GM12891 (cell line): Measurements from ENCODE around the gene MAD2L1BP.

Experiments
- DNase-seq: peaks from one replicate; pipeline ENCODE4 v3.0.0; 2011; ENCODE audit warnings: low spot score; ENCODE audit not compliant: insufficient read length
- FAIRE-seq: peaks from 2 replicates; lab custom pipeline; 2011; peaks lifted over from hg19 to GRCh38; lab: Jason Lieb, UNC
- PAX5 ChIP-seq: IDR thresholded peaks from 2 replicates; pipeline ENCODE4 v1.6.1; 2011; ENCODE audit warnings: low read length, moderate library complexity, mild to moderate bottlenecking; ENCODE audit not compliant: insufficient read depth, severe bottlenecking
- POLR2A ChIP-seq: IDR thresholded peaks from 2 replicates; pipeline ENCODE4 v1.6.1; 2011; ENCODE audit warnings: low read depth, low read length, control low read depth
- POLR2AphosphoS5 ChIP-seq: IDR thresholded peaks from 2 replicates; pipeline ENCODE4 v1.6.1; 2011; ENCODE audit warnings: low read depth, low read length, control low read depth
- POU2F2 ChIP-seq: IDR thresholded peaks from 2 replicates; pipeline ENCODE4 v1.6.1; 2011; ENCODE audit warnings: low read depth, mild to moderate bottlenecking, control low read depth, low read length, moderate library complexity
- SPI1 ChIP-seq: IDR thresholded peaks from 2 replicates; pipeline ENCODE4 v1.6.1; 2011; ENCODE audit warnings: low read depth, low read length, control low read depth
- TAF1 ChIP-seq: IDR thresholded peaks from 2 replicates; pipeline ENCODE4 v1.6.1; 2011; ENCODE audit warnings: low read depth, low read length, control low read depth

Gene MAD2L1BP

DNA sequence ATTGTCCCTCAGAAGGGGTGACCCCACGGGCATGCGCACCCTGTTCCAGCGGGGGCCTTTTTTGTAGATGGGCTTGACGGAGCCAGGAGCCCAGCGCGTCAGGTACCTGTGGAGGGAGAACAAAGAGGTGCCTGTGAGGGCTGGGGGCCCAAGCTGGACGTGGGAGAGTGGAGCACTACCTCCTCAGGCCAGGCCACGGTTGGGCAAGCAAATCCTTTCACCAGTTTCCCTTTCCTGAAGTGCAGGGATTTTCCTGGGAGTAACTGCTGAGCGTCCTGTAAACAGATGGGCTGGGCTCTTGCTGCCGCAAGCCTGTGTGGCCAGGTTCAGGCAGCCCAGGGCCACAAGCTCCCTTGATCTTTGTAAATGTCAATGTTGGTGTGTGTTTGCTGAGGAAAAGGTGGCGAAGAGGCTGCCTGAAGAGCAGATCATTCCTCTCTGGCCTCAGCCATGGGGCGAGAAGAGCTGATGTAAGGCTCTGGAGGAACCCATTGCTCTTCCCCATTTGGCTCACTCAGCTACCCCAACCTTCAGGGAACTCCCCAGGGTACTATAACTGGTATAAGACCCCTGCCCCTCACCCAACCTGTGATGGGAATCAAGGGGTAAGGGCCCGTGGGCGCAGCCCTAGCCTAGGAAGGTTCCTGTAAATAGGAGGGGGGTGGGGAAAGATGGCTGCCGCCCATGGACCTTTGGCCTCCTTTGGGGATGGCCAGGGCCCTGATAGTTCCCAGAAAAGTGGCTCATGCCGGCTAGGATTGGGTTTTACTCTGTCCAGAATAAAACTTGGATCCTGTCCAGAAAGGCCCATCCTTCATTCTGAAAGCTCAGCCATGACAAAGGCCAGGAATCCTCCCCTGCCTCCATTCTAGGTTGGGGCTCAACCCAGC is 36.4 kb downstream of the MAD2L1BP start:
- TF ChIP-seq PAX5, result no peak
- no peak; the same call in 1 of the 2 replicates for TF ChIP-seq POLR2AphosphoS5
- TF ChIP-seq TAF1, result no peak
- no peak for TF ChIP-seq SPI1
- TF ChIP-seq POLR2A, result no peak
- no peak for TF ChIP-seq POU2F2
- FAIRE-seq, result no peak
- DNase-seq, result no peak

DNA sequence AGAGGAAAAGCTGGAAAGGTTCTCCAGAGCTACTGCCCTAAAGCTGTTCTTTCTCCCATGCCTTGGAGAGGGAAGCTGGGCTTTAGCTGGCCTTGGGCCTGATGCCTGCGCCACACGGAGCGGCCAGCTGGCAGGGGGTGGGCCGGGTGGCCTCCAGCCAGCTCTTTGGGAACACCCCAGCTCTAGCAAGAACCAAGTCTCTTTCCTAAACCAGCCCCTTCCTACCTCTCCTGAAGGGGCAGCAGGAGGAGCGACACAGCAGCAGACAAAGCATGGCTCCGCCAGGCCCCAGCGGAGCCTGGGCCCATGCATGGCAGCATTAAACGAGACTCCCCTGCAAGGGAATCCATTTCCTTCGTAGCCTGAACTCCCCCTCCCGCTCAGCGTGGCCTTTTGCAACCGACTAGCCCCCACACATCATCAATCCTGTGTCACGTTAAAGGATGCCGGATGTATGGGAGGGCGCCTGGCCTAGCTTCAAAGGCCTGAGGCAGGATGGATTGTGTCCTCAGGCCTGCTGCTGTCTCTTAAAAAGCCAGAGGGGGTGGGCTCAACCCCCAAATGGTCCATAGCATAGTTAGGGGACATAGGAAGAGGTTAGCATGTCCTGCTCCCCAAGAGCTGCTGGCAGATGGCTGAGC is 37.9 kb downstream of the MAD2L1BP start:
- no peak for DNase-seq
- no peak for TF ChIP-seq SPI1
- no peak for TF ChIP-seq POU2F2
- no peak for TF ChIP-seq POLR2A
- no peak for TF ChIP-seq TAF1
- TF ChIP-seq PAX5, result no peak
- TF ChIP-seq POLR2AphosphoS5, result no peak
- no peak for FAIRE-seq

DNA sequence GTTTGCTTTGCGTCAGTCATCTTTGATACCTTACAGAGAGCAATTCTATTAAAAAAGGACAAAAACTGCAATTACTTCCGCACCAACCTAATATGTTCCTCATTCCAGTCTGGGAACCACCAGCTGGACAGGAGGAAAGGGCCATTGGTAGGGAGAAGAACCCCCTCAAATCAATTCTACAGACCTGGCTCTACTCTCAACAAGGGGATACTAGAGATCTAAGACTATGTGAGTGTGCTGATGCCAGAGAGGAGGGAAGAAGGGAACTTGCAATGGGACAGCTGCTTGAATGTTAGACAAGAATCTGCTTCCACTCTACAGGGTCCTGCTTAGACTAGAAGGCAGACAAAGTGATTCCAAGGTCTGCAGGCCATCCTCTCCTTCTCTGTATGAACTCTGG is 38.7 kb downstream of the MAD2L1BP start:
- TF ChIP-seq POU2F2, result no peak
- TF ChIP-seq PAX5, result no peak
- no peak for TF ChIP-seq POLR2AphosphoS5
- no peak for TF ChIP-seq SPI1
- TF ChIP-seq POLR2A, result no peak
- TF ChIP-seq TAF1, result no peak
- DNase-seq (no peak), FAIRE-seq (no peak)

- FAIRE-seq (no peak), DNase-seq (no peak)
- TF ChIP-seq POU2F2 (no peak), TAF1 (no peak), POLR2AphosphoS5 (no peak), PAX5 (no peak), SPI1 (no peak), POLR2A (no peak)
Observed at GRCh38 chr6:43674921-43675320, 39.3 kb downstream of the MAD2L1BP start.

GRCh38 chr6:43676962-43677606 is 41.4 kb downstream of the MAD2L1BP start:
- no peak for DNase-seq
- no peak for FAIRE-seq
- no peak for TF ChIP-seq PAX5
- no peak for TF ChIP-seq TAF1
- no peak for TF ChIP-seq POLR2A
- no peak for TF ChIP-seq POU2F2
- no peak for TF ChIP-seq POLR2AphosphoS5
- TF ChIP-seq SPI1, result no peak

DNA sequence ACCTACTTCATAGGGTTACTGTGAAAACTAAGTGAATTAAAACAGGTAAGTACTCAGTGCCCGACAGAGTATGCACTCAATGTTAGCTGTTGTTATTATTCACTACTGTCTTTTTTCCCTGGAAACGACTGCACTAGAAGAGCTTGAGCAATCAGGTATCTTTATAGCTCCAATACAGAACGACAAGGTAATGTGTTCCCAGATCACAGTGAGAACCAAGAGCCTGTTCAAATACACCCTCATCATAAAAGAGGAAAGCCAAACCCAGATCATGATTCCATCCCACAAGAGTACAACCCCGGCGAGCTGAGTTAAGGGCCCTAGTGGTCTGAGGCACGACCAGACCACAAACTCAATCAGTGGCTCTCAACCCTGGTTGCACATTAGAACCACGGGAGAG is 42.1 kb downstream of the MAD2L1BP start:
- FAIRE-seq, result no peak
- DNase-seq, result no peak
- no peak for TF ChIP-seq TAF1
- TF ChIP-seq PAX5, result no peak

DNA sequence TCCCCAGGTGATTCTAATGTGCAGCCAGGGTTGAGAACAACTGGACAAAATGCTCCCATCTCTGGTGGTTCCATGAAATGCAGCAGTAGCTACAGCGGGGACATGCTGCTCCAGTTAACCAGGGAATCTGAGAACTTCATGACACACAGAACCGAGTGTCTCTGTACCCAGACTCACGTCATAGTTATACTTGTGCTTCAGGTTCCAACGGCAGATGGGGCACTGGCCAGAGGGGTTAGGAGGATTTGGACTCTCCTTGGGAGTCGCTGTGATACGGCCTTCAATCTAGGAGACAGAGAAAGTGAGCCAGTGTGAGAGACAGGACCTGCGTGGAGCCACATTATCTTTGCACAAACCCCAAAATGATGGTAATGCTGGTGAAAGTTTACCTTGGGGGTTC is 42.7 kb downstream of the MAD2L1BP start:
- FAIRE-seq (no peak), DNase-seq (no peak)
- no peak for TF ChIP-seq POU2F2
- TF ChIP-seq PAX5, result no peak
- no peak for TF ChIP-seq POLR2AphosphoS5
- no peak for TF ChIP-seq POLR2A
- TF ChIP-seq TAF1, result no peak
- no peak for TF ChIP-seq SPI1

DNA sequence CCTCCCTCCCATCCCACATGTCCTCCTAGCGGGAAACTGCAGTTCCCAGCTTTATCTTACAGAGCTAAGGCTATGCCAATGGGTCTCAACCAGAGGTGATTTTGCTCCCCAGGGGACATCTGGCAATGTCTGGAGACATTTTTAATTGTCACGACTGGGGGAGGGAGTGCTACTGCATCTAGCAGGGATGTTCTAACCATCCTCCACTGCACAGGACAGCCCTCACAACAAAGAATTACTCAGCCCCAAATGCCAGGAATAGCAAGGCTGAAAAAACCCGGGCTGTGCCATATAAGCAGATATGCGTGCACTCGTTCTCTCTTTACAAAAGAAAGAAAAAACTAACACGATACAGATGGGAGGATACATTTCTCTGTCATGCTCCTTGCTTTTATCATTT is 43.4 kb downstream of the MAD2L1BP start:
- DNase-seq, result no peak
- no peak for TF ChIP-seq POLR2AphosphoS5
- TF ChIP-seq POU2F2, result no peak
- TF ChIP-seq TAF1, result no peak
- no peak for TF ChIP-seq PAX5
- no peak for FAIRE-seq

DNA sequence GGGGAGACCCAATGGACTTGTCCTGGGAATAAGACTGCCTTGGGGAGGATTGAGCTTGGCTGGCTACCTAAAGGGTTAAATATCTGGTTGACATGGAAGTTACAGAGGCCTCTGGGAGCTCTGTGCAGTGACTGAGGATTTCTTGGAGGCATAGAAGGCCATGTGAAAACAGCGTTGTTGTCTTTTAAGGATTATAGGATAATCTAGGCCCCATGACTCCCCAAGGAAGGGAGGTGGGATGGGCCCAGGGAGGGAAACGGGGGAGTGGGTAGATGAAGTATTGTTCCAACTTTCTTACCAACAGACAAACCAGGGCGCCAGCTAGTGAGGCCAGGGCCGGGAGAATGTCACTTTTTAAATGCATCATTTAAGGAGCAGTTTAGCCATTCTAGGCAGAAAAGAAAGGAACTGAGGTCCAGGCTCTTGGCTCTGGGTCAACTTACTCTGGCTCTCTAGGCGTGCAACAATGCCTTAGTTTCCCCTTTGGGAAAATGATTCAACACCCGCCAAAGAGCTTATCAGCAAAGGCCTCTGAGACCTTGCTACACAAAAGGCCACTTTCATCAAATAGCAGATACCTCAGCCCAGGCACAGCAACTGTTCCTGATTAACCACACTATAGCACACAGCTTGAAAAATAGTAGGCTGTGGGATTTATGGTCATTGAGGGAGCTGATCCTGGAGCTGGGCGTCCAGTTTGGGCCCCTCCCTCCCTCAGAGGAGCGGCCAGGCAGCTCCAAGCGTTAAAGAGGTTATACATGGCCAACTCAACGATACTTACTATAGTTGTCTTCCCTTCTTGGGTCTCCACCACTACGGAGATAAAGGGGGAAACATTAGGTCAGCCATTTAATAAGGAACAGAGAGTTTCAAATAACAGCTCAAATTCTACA is 44.9 kb downstream of the MAD2L1BP start:
- FAIRE-seq (no peak), DNase-seq (no peak)
- TF ChIP-seq PAX5, result no peak
- no peak for TF ChIP-seq SPI1
- no peak for TF ChIP-seq POLR2A
- TF ChIP-seq TAF1, result no peak
- TF ChIP-seq POLR2AphosphoS5, result no peak
- TF ChIP-seq POU2F2, result no peak
